Activated naive CD4-positive, alpha-beta T cell treated with anti-CD3 and anti-CD28 coated beads, Interleukin-2, amount 10 ng/mL, durations not matched to agents 7 days and 5 days (primary cell): ENCODE data around the gene IKBKE.
A peak's percentile ranks its signal among the peaks of the same experiment; 100 is the strongest.

Experiments used
- CTCF ChIA-PET: fragments of 350-600 bp; sonication (Branson Sonifier 250); formaldehyde crosslinking; loops from one replicate; lab custom pipeline; 2021; ENCODE audit warnings: antibody characterized with exemption; lab: Charles Lee
- DNase-seq: peaks from one replicate; pipeline ENCODE4 v3.0.0-alpha.2; 2020
- H3K27ac Mint-ChIP-seq: one replicate; pipeline ENCODE4 v1.8.0; 2021; ENCODE audit warnings: mild to moderate bottlenecking, moderate library complexity, mixed read lengths
- H3K27me3 Mint-ChIP-seq: one replicate; pipeline ENCODE4 v1.8.0; 2021; ENCODE audit warnings: mild to moderate bottlenecking, mixed read lengths
- H3K36me3 Mint-ChIP-seq: one replicate; pipeline ENCODE4 v1.8.0; 2021; ENCODE audit warnings: mixed read lengths
- H3K4me1 Mint-ChIP-seq: one replicate; pipeline ENCODE4 v1.8.0; 2021; ENCODE audit warnings: mixed read lengths
- H3K4me3 Mint-ChIP-seq: one replicate; pipeline ENCODE4 v1.8.0; 2021; ENCODE audit warnings: mild to moderate bottlenecking, moderate library complexity, mixed read lengths
- H3K9me3 Mint-ChIP-seq: one replicate; pipeline ENCODE4 v1.8.0; 2021; ENCODE audit warnings: mixed read lengths

The IKBKE gene

DNA sequence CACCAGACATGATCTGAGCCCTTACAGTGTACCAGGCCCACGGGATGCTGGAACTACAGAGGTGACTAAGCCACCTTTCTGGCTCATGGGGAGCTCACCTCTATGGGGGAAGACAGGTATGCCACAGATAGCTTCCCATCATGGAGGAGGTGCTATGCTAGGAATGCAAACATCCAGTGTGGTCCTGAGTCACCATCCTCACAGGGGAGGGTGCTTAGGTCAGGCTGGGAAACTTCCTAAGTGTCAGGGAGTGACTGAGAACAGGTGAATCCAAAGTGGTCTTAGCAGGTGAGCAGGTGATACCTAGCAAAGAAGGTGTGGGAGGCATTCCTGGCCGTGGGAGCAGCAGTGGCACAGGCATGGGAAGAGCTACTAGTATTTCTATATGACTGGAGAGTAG, 28.4 kb downstream of the IKBKE start:
- CTCF ChIA-PET, result interaction anchor here (1.5 to 2.5 kb wide), 4 partner anchors 8 to 165 kb away, joined by 5 to 12 read pairs (median 6); no protein-coding TSS in a partner anchor
- Mint-ChIP-seq H3K27ac (no peak overlapping the region), H3K4me1 (no peaks in the 10 kb centered on the region)

DNA sequence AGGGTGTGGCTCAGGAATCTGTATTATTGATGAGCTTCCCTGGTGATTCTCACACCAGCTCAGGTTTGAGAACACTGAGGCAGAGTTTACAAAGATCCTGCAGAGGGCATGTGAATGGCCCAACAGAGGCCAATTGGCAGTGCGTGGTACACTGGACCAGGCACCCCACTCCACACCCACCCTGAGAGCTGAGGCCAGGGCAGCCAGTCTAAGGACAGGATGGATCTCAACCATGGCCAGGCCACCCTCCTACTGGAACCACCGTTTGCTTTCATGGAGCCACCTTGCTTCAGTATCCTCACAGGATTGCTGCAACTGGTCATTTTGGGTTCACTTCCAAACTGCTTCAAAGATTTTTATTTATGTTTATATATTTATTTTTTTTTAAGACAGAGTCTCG, 29.8 kb downstream of the IKBKE start:
- peaks cover 12% of the 10 kb centered on the region for H3K4me1 Mint-ChIP-seq
- H3K27ac Mint-ChIP-seq, result no peak overlapping the region
- H3K4me3 Mint-ChIP-seq, result no peak overlapping the region
- peaks cover 21% of the 10 kb centered on the region for H3K36me3 Mint-ChIP-seq
- CTCF ChIA-PET, result interaction anchor here (1.6 to 2.5 kb wide), 3 partner anchors 10 to 84 kb away, joined by 5 to 12 read pairs (median 6); no protein-coding TSS in a partner anchor
- no peaks in the 10 kb centered on the region for H3K9me3 Mint-ChIP-seq
- H3K27me3 Mint-ChIP-seq, result peaks cover 4% of the 10 kb centered on the region
- DNase-seq, result no peak

More for the DNA sequence above, 28.4 kb downstream of the IKBKE start:
- DNase-seq, result no peak
- Mint-ChIP-seq H3K27me3 (no peaks in the 10 kb centered on the region), H3K4me3 (no peak overlapping the region), H3K36me3 (peaks cover 27% of the 10 kb centered on the region), H3K9me3 (no peaks in the 10 kb centered on the region)

DNA sequence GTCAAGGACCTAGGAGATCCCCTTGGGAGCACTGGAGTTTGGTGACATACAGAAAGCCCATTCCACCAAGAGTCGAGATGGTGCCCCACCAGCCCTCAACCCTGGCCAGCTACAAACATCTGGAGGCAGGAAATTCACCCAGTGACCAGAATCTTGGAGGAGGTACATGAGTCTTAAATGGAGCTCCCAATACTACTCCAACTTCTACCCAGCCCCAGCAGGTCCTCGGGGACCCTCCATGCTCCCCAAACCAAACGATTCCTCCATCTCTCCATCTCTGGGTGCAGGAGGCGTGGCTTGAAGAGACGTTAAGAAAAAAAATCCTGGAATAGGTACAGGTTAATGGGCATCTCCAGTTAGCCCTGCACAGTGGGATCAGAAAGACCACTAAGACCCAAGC, 31.6 kb downstream of the IKBKE start:
- CTCF ChIA-PET, result interaction anchor here (1.0 to 3.7 kb wide), 3 partner anchors 12 to 82 kb away, joined by 3 to 15 read pairs (median 5); no protein-coding TSS in a partner anchor
- Mint-ChIP-seq H3K9me3 (no peaks in the 10 kb centered on the region), H3K27me3 (peaks cover 22% of the 10 kb centered on the region), H3K4me3 (no peak overlapping the region), H3K36me3 (peaks cover 15% of the 10 kb centered on the region), H3K4me1 (peaks cover 25% of the 10 kb centered on the region), H3K27ac (no peak overlapping the region)
- DNase-seq, result no peak

DNA sequence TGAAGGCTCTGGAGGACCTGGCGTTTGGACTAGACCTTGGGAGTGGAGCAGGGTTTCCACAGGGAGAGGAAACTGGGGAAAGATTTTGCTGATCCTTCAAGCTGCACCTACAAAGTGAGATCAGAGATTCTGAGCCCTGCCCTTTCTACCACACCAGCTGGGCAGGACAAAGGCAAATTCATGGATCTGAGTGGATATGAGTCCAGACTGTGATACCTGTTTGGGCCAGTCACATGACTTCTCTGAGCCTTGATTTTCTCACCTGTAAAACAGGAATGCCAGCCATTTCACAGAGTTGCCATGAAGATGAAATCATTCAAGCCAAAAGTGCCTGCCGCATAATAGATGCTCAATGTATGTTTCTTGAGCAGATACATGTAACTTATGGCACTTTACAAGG, 32.1 kb downstream of the IKBKE start:
- H3K4me3 Mint-ChIP-seq, result no peak overlapping the region
- no peak for DNase-seq
- no peaks in the 10 kb centered on the region for H3K9me3 Mint-ChIP-seq
- H3K4me1 Mint-ChIP-seq, result peaks cover 25% of the 10 kb centered on the region
- CTCF ChIA-PET, result interaction anchor here (0.5 to 3.7 kb wide), 3 partner anchors 13 to 27 kb away, joined by 3 to 15 read pairs (median 5); no protein-coding TSS in a partner anchor
- peak overlapping the region; percentile 9 for H3K27ac Mint-ChIP-seq
- peaks cover 11% of the 10 kb centered on the region for H3K36me3 Mint-ChIP-seq
- H3K27me3 Mint-ChIP-seq, result peaks cover 27% of the 10 kb centered on the region

DNA sequence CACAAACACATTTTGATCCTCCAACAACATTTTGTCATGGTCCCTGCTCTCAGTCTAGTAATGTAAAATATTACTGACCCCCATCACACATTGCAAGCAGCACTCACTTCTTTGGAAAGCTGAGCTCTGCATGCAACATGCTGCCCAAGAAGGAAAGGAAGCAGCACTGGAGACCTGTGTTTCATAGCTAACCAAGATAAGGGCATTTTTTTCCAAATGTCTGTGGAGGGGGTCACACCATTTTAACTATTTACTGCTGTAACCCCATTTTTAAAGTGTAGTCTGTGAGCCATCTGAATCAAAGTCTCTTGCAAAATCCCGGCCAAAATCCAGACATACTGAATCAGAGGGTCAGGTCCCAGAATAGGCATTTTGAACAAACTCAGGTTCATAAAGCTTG, 32.5 kb downstream of the IKBKE start:
- H3K4me3 Mint-ChIP-seq, result no peak overlapping the region
- no peaks in the 10 kb centered on the region for H3K9me3 Mint-ChIP-seq
- peaks cover 11% of the 10 kb centered on the region for H3K36me3 Mint-ChIP-seq
- no peak overlapping the region for H3K27ac Mint-ChIP-seq
- CTCF ChIA-PET, result interaction anchor here (0.5 to 3.7 kb wide), 6 partner anchors 12 to 161 kb away, joined by 3 to 15 read pairs (median 5); no protein-coding TSS in a partner anchor
- peaks cover 31% of the 10 kb centered on the region for H3K27me3 Mint-ChIP-seq
- DNase-seq, result no peak
- H3K4me1 Mint-ChIP-seq, result peaks cover 26% of the 10 kb centered on the region

DNA sequence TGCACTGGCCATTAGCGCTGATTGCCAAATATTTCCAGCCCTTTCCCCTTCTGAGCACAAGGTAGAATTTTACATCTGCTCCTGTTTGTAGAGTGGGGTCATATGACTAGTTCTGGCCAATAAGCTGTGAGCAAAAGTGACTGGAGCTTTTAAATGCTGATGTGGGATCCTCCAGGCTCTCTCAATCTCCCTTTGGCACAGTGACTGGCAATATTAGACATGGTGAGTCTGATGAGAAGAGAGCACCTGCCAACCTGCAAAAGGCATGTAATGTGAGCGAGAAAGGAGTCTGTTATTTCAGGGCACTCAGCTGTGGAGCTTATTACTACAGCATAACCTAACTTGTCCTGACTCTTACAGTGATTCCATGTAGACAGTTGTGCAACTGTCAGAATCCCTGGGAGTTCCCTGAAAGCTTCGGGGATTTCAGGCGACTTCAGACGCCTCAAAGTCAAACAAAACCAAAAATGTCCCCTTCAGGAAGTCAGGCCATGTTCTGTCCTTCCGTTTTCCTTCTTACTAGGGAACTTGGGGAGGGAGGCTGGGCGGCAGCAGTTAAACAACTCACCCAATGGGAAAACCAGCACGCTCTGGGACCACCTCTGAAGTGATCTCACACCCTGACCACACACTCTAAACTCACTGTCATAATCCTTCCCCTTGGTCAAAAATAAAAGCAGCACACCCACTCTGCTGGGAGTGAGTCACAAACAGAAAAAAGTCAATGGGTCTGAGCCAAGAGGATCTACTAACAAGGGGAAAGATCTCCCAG, 33.5 kb downstream of the IKBKE start:
- Mint-ChIP-seq H3K36me3 (peaks cover 6% of the 10 kb centered on the region), H3K27me3 (peaks cover 41% of the 10 kb centered on the region), H3K4me1 (peaks cover 32% of the 10 kb centered on the region), H3K27ac (no peak overlapping the region), H3K4me3 (no peak overlapping the region), H3K9me3 (no peaks in the 10 kb centered on the region)
- DNase-seq, result no peak
- CTCF ChIA-PET, result interaction anchor here (1.2 to 3.7 kb wide), 6 partner anchors 10 to 160 kb away, joined by 4 to 15 read pairs (median 5); no protein-coding TSS in a partner anchor

DNA sequence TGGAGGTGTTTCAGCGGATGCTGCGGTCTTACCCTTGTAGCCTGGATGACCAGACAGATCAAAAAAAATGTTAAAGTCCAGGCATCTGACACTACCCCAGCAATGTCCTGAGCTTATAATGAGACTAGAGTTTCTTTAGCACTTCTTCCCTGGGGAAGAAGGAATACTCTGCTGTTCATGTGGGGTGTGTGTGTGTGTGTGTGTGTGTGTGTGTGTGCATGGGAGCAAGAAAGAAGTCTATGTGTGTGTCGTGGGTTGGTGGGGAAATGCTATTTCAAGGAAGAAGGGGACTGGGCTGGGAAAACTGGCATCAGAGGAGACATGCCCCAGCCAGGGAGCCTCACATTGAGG, 34.1 kb downstream of the IKBKE start:
- CTCF ChIA-PET, result interaction anchor here (1.2 to 3.7 kb wide), 7 partner anchors 11 to 159 kb away, joined by 4 to 15 read pairs (median 5); partner anchors contain the start of gene EIF2D
- H3K4me3 Mint-ChIP-seq, result no peak overlapping the region
- DNase-seq, result no peak
- H3K27me3 Mint-ChIP-seq, result peaks cover 47% of the 10 kb centered on the region
- peaks cover 3% of the 10 kb centered on the region for H3K36me3 Mint-ChIP-seq
- no peak overlapping the region for H3K27ac Mint-ChIP-seq
- no peaks in the 10 kb centered on the region for H3K9me3 Mint-ChIP-seq
- H3K4me1 Mint-ChIP-seq, result peaks cover 32% of the 10 kb centered on the region

DNA sequence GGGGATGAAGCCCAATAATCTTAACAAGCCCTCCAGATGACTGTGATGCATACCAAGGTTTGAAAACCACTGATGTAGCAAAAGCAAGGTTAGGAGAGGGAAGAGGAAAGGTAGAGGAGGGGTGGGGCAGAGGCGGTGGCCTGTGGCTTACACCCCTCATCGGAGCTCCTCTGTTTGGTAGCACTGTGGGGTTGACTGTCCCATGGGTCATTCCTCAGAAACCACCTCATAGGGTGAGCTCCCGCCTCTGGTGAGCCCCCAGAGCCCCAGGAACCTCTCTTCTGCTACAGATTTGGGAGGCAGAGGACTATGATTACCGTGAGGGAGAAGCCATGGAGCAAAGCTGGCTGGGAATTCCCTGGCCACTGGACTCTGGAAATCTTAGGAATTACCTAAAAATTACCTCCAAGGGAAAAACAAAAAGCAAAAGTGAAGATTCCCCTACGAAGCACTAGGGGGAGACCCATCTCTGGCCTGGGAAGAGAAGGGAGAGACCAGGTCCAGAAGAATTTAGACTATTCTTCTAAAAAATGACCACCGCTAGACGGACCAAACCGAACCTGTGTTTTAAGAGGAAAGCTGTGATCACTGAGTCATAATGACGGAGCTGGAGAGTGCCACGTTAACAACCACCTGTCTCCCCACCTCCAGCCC, 35.6 kb downstream of the IKBKE start:
- Mint-ChIP-seq H3K4me3 (peak overlapping the region; percentile 72), H3K27me3 (peaks cover 61% of the 10 kb centered on the region), H3K27ac (no peak overlapping the region), H3K4me1 (peaks cover 32% of the 10 kb centered on the region), H3K9me3 (no peaks in the 10 kb centered on the region), H3K36me3 (no peaks in the 10 kb centered on the region)
- DNase-seq, result no peak
- CTCF ChIA-PET, result interaction anchor here (0.9 to 3.0 kb wide), 14 partner anchors 8 to 158 kb away, joined by 3 to 21 read pairs (median 4); partner anchors contain the start of genes DYRK3 and EIF2D

DNA sequence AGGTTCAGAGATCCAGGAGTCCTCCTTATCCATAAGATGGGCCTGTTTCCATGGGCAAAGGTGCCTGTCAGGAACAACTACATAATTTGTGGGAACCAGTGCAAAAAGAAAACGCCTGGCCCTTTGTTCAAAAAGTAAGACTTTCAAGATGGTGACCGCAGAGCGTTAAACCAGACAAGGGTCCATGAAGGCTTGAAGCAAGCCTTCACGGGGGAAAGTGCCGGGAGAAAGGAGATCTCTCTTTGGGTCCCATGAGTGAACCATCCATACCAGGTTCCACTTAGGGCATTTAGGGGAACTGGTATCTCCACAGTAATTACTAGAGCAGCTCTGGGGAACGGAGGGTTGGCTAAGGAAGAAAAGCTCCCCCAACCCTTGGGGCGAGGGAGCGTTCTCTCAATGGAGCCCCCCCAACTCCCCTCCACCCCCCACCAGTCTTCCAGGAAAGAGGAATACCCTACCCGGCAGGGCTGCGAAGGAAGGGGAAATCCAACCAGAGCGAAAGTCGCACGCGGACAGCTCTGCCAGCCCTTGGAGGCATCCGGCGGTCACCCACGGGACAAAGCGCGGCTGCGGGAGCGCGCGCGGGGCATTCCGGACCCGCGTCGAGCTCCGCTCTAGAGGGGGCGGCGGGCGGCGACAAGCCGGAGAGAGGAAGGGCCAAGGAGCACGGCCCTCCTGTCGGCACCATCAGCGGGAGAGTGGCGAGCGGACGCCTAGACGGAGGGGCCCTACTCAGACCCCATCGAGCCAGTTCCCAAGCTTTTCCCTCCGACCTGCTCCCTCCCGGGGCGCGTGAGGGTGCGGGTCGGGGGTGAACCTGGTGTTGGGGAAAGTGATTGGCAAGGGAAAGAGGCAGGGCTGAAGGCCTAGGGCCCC, 36.4 kb downstream of the IKBKE start:
- H3K4me1 Mint-ChIP-seq, result peaks cover 32% of the 10 kb centered on the region
- H3K27ac Mint-ChIP-seq, result no peak overlapping the region
- no peaks in the 10 kb centered on the region for H3K9me3 Mint-ChIP-seq
- peaks cover 69% of the 10 kb centered on the region for H3K27me3 Mint-ChIP-seq
- H3K36me3 Mint-ChIP-seq, result no peaks in the 10 kb centered on the region
- CTCF ChIA-PET, result interaction anchor here (0.6 to 3.0 kb wide), 18 partner anchors 9 to 158 kb away, joined by 3 to 21 read pairs (median 4); partner anchors contain the start of genes DYRK3 and IKBKE
- DNase-seq, result peak; percentile 42
- H3K4me3 Mint-ChIP-seq, result peak overlapping the region; percentile 72

DNA sequence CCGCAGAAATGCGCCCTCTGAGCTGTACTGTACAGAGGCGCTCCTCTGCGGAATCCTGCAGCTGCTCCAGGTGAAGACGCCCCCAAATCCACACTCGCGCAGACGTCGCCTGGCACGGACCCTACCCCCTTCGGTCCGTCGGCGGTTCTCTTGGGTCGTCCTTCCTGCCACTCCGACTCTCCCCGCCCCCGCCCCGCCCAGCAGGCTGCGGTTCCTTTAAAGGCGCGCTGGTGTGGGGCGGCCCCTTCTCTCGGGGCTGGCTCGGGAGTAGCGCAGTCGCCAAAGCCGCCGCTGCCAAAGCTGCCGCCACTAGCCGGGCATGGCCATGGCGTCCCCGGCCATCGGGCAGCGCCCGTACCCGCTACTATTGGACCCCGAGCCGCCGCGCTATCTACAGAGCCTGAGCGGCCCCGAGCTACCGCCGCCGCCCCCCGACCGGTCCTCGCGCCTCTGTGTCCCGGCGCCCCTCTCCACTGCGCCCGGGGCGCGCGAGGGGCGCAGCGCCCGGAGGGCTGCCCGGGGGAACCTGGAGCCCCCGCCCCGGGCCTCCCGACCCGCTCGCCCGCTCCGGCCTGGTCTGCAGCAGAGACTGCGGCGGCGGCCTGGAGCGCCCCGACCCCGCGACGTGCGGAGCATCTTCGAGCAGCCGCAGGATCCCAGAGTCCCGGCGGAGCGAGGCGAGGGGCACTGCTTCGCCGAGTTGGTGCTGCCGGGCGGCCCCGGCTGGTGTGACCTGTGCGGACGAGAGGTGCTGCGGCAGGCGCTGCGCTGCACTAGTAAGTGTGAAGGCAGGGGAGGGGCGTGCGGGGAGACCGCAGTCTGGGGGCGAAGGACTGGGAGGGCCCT, 37.2 kb downstream of the IKBKE start, which contains the start of gene RASSF5:
Gene RASSF5, plus strand, starts transcription at position 248 of the 846 bp plus-strand sequence. Its CDS starts 72 bp downstream, at position 320.
- Mint-ChIP-seq H3K4me3 (peak within 1 kb of the TSS; percentile 72), H3K27me3 (peaks cover 76% of the 10 kb centered on the region), H3K9me3 (no peaks in the 10 kb centered on the region), H3K36me3 (no peaks in the 10 kb centered on the region), H3K27ac (no peak within 1 kb of the TSS), H3K4me1 (peaks cover 32% of the 10 kb centered on the region)
- DNase-seq, result peak; percentile 90
- CTCF ChIA-PET, result interaction anchor here (0.9 to 3.0 kb wide), 9 partner anchors 17 to 156 kb away, joined by 3 to 21 read pairs (median 4); partner anchors contain the start of genes DYRK3 and IKBKE

DNA sequence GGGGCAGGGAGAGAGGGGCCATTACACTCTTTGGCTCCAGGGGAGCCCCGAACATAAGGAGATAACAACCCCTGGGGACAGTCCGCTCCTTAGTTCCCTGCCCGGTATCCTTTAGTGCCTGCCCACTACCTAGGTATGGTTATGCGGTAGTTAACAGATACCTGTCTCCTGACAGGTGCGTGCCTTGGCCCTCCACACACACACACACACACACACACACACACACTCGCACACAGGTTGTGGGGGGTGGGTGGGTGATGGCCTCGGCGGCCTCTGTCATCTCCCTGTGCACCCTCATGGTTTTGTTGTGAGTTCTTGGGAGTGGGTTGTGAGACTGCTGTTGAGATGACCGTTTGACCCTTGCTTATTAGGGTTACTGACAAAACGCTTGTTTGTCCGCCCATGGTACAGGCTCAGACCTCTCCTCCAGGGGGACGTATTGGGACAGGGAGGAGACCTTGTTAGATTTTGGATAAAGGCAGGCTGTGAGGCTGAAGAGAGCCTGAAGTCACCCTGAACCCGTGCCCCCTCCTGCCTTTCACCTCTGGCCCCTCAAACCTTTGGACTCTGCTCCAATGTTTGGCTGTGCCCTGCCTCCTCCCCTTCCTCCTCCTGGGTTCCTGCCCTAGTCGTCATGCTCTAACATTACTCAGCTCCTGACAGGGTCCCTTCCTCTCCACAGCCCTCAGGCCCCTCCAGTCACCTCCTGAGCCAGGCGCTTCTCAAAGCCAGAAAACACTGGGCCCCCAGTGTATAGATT, 38.0 kb downstream of the IKBKE start:
- Mint-ChIP-seq H3K4me1 (peaks cover 32% of the 10 kb centered on the region), H3K27ac (no peak overlapping the region), H3K27me3 (peaks cover 84% of the 10 kb centered on the region), H3K9me3 (no peaks in the 10 kb centered on the region), H3K4me3 (peak overlapping the region; percentile 61), H3K36me3 (no peaks in the 10 kb centered on the region)
- CTCF ChIA-PET, result interaction anchor here (0.7 to 1.3 kb wide), 2 partner anchors 18 to 38 kb away, joined by 3 to 4 read pairs; partner anchors contain the start of gene IKBKE
- no peak for DNase-seq

DNA sequence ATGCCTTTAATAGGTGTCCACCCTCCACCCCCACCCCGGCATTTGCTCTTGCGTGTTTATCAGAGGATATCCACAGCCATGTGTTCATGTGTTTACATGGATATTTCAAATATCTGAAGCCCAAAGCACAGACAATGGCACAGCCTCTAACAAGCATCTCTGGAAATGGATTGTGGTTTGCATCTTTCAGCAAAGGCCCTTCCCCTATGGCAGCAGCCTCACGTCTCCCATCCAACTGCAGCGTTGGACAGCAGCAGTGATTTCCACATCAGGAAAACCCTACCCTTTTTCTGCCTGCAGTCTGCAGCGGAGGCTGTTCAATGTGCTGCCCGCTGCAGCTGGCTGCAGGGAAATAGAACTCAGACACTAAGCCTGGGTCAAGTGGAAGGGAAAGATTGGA, 38.7 kb downstream of the IKBKE start:
- Mint-ChIP-seq H3K4me1 (peaks cover 30% of the 10 kb centered on the region), H3K36me3 (no peaks in the 10 kb centered on the region), H3K4me3 (peak overlapping the region; percentile 48), H3K9me3 (no peaks in the 10 kb centered on the region), H3K27ac (no peak overlapping the region), H3K27me3 (peaks cover 90% of the 10 kb centered on the region)
- no peak for DNase-seq
- CTCF ChIA-PET, result interaction anchor here (0.7 kb wide), 1 partner anchor 19 kb away, joined by 3 read pairs; no protein-coding TSS in a partner anchor
